8988T (cell line): Measurements from ENCODE around the gene LBR.

Experiments
- DNase-seq: peaks from one replicate; pipeline ENCODE4 v3.0.0; 2011

The LBR gene

GRCh38 chr1:225462714-225463574 lies 35.1 kb upstream of the LBR start:
- no peak for DNase-seq

DNA sequence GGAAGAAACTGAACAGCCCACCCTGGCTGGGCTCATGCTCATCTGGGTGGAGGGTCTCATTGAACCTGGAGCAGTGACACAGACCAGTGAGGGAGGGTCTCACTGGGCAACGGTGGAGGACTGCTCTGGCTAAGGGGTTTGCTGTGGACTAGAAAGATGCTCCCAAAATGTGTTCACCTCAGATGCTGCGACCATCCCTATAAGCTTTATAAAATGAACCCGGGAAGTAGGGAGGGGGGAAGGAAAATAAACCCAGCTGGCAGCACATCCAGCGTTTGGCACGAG lies 34.5 kb upstream of the LBR start:
- no peak for DNase-seq

- no peak for DNase-seq
Observed at GRCh38 chr1:225461533-225462428, 33.9 kb upstream of the LBR start.

- no peak for DNase-seq
Observed at GRCh38 chr1:225460737-225461532, 33.1 kb upstream of the LBR start.

- DNase-seq, result no peak
Observed at GRCh38 chr1:225460021-225460736, 32.3 kb upstream of the LBR start.

- DNase-seq, result no peak
Observed at GRCh38 chr1:225458222-225458631, 30.4 kb upstream of the LBR start.

DNA sequence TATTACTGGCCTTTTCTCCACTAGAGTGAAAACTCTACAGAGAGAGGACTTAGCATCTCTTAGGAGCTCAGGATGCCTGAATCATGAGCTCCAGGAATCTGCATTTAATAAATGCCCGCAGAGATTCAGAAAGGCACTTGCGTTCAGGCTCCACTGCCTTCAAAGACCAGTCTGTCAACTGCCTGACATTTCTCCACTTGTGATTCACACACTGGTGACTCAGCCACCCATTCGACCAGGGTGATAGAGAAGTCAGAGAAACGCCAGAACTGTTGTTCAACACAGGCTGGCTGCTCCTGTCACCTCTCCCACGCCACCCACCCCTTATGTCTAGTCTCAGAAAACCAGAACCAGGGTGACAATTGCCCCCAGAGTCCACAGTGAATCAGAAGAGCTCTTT lies 26.9 kb upstream of the LBR start:
- DNase-seq, result no peak

DNA sequence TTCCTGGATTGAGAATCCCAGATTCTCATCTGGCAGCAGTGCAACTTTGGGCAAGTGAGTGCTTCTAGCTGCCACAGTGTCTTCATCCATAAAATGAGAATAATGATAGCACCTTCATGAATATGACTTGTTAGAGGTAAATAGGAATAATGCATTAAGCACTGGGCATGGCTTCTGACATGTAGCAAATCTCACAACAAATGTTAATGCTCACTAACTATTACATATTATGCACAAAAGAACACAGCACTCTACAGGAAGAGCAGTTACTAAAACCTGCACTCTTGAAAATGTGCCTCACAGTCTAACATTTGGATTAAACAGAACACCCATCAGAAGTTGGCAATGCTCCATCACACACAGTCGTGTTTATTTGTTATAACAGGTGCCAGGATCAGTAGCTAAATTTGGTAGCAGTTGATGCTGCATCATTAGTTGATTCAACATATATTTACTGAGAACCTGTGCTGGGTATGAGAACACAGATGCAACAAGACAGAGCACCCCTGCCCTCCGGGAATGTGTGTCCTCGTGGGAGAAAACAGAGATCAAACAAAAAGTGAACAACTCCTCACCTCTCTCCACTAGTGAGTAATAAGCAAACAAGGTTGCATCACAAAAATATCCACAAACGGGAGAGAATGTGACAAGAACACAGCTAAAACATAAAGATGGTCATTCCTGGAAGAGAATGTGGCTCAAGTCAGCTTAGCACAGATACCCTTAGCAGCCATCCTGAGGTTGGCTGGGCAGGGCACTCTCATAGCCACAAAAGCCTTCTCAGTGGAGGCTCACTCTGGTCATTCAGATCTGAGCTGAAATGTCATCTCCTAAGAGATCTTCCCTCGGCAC lies 26.2 kb upstream of the LBR start:
- no peak for DNase-seq

- no peak for DNase-seq
Observed at GRCh38 chr1:225451840-225452515, 24.1 kb upstream of the LBR start.

- DNase-seq, result no peak
Observed at GRCh38 chr1:225451340-225451739, 23.5 kb upstream of the LBR start.

DNA sequence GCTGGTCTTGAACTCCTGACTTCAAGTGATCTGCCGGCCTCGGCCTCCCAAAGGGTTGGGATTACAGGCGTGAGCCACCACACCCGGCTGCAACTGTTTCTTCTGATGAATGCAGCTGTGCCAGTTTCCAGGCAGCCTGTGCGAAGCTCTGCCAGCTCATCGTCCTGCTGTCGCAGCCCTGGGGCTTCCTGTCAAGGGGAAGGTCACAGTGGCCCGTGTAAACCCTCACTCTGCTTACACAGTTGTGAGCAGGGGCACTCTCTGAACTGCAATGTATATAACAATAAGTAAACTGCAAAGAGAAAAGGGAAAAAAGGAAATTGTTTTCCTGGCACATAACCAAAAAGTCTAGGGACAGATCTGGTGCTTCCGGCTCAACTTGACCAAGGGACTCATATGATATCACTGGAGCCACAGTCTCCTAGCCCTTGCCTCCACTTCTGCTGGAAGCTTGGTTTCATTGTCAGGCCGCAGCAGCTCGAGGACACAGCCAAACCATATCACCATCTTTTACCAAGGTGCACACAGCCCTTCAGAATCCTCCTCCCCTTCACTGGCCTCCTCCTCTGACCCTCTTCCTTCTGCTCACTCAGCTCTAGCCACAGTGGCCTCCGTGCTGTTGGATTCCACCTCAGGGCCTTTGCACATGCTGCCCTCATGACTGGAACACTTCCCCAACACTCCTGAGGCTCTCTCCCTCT lies 22.8 kb upstream of the LBR start:
- no peak for DNase-seq

GRCh38 chr1:225449774-225450173 lies 21.9 kb upstream of the LBR start:
- DNase-seq, result no peak

GRCh38 chr1:225449261-225449660 lies 21.4 kb upstream of the LBR start:
- peak; percentile 65 for DNase-seq

DNA sequence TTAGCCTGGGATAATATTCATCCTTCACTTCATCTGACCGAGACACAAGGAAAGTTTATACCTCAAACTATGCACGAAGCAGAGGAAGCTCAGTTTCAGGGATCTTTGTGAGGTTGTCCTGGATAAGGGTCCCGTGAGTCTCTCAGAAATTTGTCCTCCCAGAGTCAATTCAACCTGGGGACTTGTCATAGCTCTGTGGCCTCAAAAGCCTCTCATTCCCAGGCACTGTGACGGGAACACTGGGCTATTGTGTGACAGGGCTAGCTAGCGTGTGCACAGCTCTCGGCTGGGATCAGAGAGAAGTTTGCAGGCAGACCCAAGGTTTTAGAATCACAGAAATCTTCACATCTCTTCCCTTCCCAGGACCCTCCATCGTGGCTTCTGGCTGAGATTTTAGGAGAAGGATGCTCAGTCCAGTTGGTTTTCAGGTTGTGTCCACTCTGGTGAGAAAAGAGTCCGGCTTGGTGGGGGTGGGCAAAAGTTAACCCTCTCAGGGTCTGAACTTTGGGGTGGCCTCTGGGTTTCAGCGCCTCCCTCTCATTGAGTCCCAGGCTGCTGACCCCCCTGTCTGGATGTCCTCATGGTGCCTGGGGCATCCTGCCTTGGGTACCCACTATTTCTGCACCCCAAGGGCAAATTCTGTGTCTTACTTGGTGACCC lies 20.4 kb upstream of the LBR start:
- DNase-seq, result no peak

GRCh38 chr1:225447650-225448089 lies 19.8 kb upstream of the LBR start:
- no peak for DNase-seq

DNA sequence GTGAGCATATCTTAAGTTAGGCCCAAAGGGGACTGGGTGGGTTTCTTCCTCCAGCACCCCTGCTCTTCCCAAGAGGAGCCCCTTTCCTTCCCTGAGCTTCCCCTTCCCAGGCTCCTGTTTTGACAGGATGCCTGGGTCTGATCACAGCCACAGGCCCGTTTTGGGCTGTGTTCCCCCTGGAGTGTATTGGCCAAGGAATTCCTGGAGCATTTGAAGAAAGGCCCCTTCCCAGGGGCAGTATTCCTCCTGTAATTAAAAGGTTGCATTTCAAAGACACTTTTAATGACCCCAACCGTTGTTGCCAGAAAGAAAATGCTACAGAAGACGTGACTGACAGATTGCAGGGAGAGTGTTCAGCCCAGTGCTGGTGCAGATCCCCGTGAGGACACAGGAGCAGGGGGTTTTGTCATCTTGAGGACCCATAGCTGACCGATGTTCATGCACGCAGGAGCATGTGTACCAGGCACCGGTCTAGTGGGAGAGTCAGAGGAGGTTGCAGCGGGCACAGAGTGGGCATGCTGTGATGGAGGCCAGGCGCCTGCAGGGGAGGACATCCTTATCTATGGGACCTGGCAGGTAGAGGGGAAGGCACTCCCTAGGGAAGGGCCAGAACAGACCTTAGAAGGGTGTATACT lies 19.3 kb upstream of the LBR start:
- DNase-seq, result no peak

GRCh38 chr1:225446595-225446960 lies 18.7 kb upstream of the LBR start:
- DNase-seq, result no peak

DNA sequence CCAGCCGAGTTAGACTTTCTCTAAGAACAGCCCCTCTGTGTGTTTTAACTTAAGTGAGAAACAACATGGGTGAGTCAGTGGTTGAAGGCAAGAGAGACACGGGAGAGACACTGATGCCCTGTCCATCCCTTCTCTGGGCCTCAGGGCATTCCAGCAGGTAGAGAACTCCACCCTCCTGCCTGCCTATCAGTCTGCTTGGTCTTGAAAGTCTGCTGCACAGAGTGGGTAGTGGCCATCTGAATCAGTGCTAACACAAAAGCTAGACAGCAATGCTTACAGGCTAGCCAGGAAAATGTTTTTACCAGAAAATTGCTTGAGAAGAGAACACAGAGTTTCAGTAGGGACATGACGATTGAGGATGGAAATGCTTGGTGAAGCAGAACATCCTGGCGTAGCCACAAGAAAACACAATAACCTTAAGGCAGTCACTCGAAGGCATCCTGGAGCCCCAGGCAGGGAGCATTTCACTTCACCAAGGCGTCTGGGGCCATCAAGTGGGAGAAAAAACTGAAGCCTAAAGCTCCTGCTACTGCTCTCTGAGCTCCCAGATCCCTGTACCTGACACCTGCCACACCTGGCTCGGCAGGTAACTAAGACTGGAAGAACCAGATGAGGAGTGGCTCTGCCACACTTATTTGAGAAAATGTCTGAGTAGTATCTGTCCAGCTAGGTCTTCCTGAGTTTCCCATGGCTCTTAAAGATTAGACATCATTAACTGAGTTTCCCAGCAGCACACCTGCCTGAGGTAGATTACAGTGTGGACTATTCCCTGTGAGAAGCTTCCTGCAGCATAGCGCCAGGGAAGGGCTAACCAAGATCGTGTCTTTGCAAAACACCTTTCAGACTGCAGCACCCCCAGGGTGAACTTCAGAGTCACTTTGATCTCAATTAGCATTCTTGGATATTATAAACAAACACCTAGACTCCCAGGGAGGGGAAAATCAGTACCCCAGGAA lies 18.1 kb upstream of the LBR start:
- no peak for DNase-seq
